Esophagus muscularis mucosa (tissue), 4 donors: ENCODE results near the gene OR10H4. TPM values are rescaled to one million over a fixed set of nuclear protein-coding genes. Genes with fewer than 3 reads are reported as not detected.
"Not testable (repeated sequence)": the region's sequence is repeated elsewhere in the genome, so short reads cannot be mapped to it uniquely, and the experiment has no call there.

ENCODE experiments used
- DNase-seq: peaks from one replicate; pipeline ENCODE4 v3.0.0-alpha.2; 2017; ENCODE audit errors: extremely low spot score
- H3K27ac ChIP-seq, 4 donors: fragments of 200-600 bp; sonication (generic); replicated peaks in 1 of 4; 1 replicate in 3 of 4; 2 replicates in 1 of 4; pipeline ENCODE4 v1.5.1; 2016 to 2019; ENCODE audit warnings: mild to moderate bottlenecking in 1 of 4
- H3K27me3 ChIP-seq, 4 donors: fragments of 200-600 bp; sonication (generic); one replicate each; pipeline versions ENCODE4 v1.5.1 to v1.6.0; 2016 to 2019
- H3K36me3 ChIP-seq, 4 donors: fragments of 200-600 bp; sonication (generic); one replicate each; pipeline ENCODE4 v1.5.1; 2016 to 2019
- H3K4me1 ChIP-seq, 4 donors: fragments of 200-600 bp; sonication (generic); one replicate each; pipeline ENCODE4 v1.5.1; 2016 to 2019
- H3K4me3 ChIP-seq, 4 donors: fragments of 200-600 bp; sonication (generic); 1 replicate in 2 of 4; 2 replicates in 2 of 4; pipeline ENCODE4 v1.5.1; 2016 to 2019; ENCODE audit warnings: mild to moderate bottlenecking in 4 of 4, moderate library complexity in 1 of 4
- H3K9me3 ChIP-seq, 4 donors: fragments of 200-600 bp; sonication (generic); 1 replicate in 3 of 4; 2 replicates in 1 of 4; pipeline ENCODE4 v1.5.1; 2016 to 2019
- CTCF ChIP-seq, 3 experiments: fragments of 200-600 bp in 2 of 3; fragments of 450-650 bp in 1 of 3; sonication (generic) in 2 of 3; IDR thresholded peaks; one replicate each; pipeline ENCODE4 v1.5.1; 2017 to 2019; ENCODE audit warnings: antibody characterized with exemption in 3 of 3, mild to moderate bottlenecking in 2 of 3, moderate library complexity in 1 of 3
- EP300 ChIP-seq: sonication (generic); formaldehyde crosslinking; IDR thresholded peaks from one replicate; pipeline ENCODE4 v1.6.1; 2017; ENCODE audit warnings: antibody characterized with exemption
- POLR2A ChIP-seq: fragments of 450-650 bp; IDR thresholded peaks from one replicate; pipeline ENCODE4 v1.6.1; 2017; ENCODE audit warnings: antibody characterized with exemption, moderate library complexity, mild to moderate bottlenecking, low read depth
- POLR2AphosphoS5 ChIP-seq, 2 donors: sonication (generic); formaldehyde crosslinking; IDR thresholded peaks; one replicate each; pipeline ENCODE4 v1.6.1; 2017; ENCODE audit warnings: antibody characterized with exemption in 2 of 2
- WGBS: methylation state at CpG from one replicate; pipeline ENCODE4 v1.1.5; 2018; 5-methylcytosine and 5-hydroxymethylcytosine counted together
- intact Hi-C: fragments of 100-400 bp; cut with DNase I; formaldehyde crosslinking; loops from one replicate; pipeline ENCODE4 v1.15.1; 2023
- total RNA-seq, 4 donors: library from RNA; depleted of rRNA; stranded (reverse); fragments of >200 nt; gene quantifications; one replicate each; pipeline versions ENCODE4 v1.1.0 to v1.2.1, GENCODE V29; 2016

The OR10H4 gene
- total RNA-seq, 4 donors from 2014 or later: not detected

DNA sequence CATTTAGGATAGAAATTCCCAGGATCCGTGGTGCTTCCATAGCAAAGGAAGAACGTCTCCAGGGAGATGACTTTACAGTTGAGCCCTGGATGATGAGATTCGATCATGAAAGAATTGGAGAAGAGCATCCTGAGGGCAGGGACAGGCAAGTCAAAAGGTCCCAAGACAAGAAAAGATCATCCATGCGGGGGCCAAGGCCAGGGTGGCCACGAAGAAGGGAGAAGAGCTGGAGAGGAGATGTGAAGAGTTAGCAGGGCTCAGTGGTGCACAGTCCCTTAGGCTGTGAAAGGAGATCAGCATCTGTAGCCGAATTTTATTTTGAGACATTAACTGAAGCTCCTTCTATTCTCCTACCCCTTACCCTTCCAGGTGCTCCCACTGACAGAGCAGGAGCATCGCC is 28.9 kb downstream of the OR10H4 start:
- intact Hi-C loops: no loop called here
- no peaks in the 10 kb centered on the region for H3K4me1 ChIP-seq
- no peaks in the 10 kb centered on the region for H3K36me3 ChIP-seq
- peaks cover 0 to 20% (median 7%) of the 10 kb centered on the region in 4 donors for H3K9me3 ChIP-seq
- peaks cover 0 to 57% (median 0%) of the 10 kb centered on the region in 4 donors for H3K27me3 ChIP-seq
- TF ChIP-seq EP300 (no peak), CTCF (IDR thresholded peaks at IDR 0.05) (no peak), POLR2A (no peak), POLR2AphosphoS5 (IDR thresholded peaks at IDR 0.05) (no peak)
- no peak overlapping the region for H3K27ac ChIP-seq
- H3K4me3 ChIP-seq: no peak overlapping the region
- whole genome bisulfite sequencing: 73% methylated on average over 7 of the region's 7 CpGs
- peak; percentile 57 for DNase-seq

GRCh38 chr19:15979293-15979692 is 30.5 kb downstream of the OR10H4 start:
- H3K27ac ChIP-seq: no peak overlapping the region
- TF ChIP-seq POLR2AphosphoS5 (IDR thresholded peaks at IDR 0.05) (no peak), POLR2A (no peak), EP300 (no peak), CTCF (IDR thresholded peaks at IDR 0.05) (no peak)

GRCh38 chr19:15985831-15986230 is 37.0 kb downstream of the OR10H4 start:
- H3K27ac ChIP-seq, H3K36me3 ChIP-seq, DNase-seq, H3K4me3 ChIP-seq, H3K4me1 ChIP-seq, intact Hi-C loops: not testable (repeated sequence)
- Histone ChIP-seq H3K27me3 (peaks cover 0 to 39% (median 0%) of the 10 kb centered on the region in 4 donors), H3K9me3 (peaks cover 0 to 30% (median 16%) of the 10 kb centered on the region in 4 donors)
- 77% methylated on average over 6 of the region's 6 CpGs for WGBS

More at GRCh38 chr19:15979293-15979692, 30.5 kb downstream of the OR10H4 start:
- Histone ChIP-seq H3K36me3 (no peaks in the 10 kb centered on the region), H3K4me3 (no peak overlapping the region), H3K4me1 (no peaks in the 10 kb centered on the region), H3K27me3 (peaks cover 0 to 53% (median 0%) of the 10 kb centered on the region in 4 donors), H3K9me3 (peaks cover 0 to 31% (median 16%) of the 10 kb centered on the region in 4 donors)
- WGBS: 88% methylated on average over 2 of the region's 4 CpGs
- peak; percentile 57 for DNase-seq
- intact Hi-C loops: no loop called here

GRCh38 chr19:15986701-15987100 is 37.9 kb downstream of the OR10H4 start:
- no peak overlapping the region for H3K4me3 ChIP-seq
- WGBS: 63% methylated on average over 2 of the region's 2 CpGs
- no peaks in the 10 kb centered on the region for H3K36me3 ChIP-seq
- DNase-seq: peak; percentile 1
- H3K4me1 ChIP-seq: no peaks in the 10 kb centered on the region
- TF ChIP-seq CTCF (IDR thresholded peaks at IDR 0.05) (no peak), POLR2A (no peak), POLR2AphosphoS5 (IDR thresholded peaks at IDR 0.05) (no peak), EP300 (no peak)
- H3K9me3 ChIP-seq: peaks cover 0 to 21% (median 16%) of the 10 kb centered on the region in 4 donors
- H3K27ac ChIP-seq: no peak overlapping the region
- intact Hi-C loops: no loop called here
- H3K27me3 ChIP-seq: peaks cover 0 to 36% (median 0%) of the 10 kb centered on the region in 4 donors

- peak; percentile 79 for DNase-seq
- no peak for TF ChIP-seq POLR2AphosphoS5 (IDR thresholded peaks at IDR 0.05)
- TF ChIP-seq EP300: no peak
- no peak for TF ChIP-seq POLR2A
- TF ChIP-seq CTCF (IDR thresholded peaks at IDR 0.05): no peak
- 31% methylated on average over 2 of the region's 3 CpGs for WGBS
- Histone ChIP-seq H3K36me3 (no peaks in the 10 kb centered on the region), H3K4me3 (no peak overlapping the region), H3K27me3 (peaks cover 0 to 36% (median 0%) of the 10 kb centered on the region in 4 donors), H3K9me3 (no peaks in the 10 kb centered on the region), H3K4me1 (no peaks in the 10 kb centered on the region), H3K27ac (no peak overlapping the region)
- intact Hi-C loops: no loop called here
Measured at GRCh38 chr19:15989889-15990288, 41.1 kb downstream of the OR10H4 start.
